Measurements from ENCODE around the gene TMEM14C. TPM values are rescaled to one million over a fixed set of nuclear protein-coding genes. Genes with fewer than 3 reads are reported as not detected.
"Not testable (repeated sequence)": the region's sequence is repeated elsewhere in the genome, so short reads cannot be mapped to it uniquely, and the experiment has no call there.

The TMEM14C gene
- total RNA-seq, 4 donors from 2014 or later: 42.8 to 125 (median 69.2) TPM

GRCh38 chr6:10730254-10730653 is 7.4 kb downstream of the TMEM14C start:
- H3K36me3 ChIP-seq: peaks cover 5 to 86% (median 7%) of the 10 kb centered on the region in 3 donors
- no peaks in the 10 kb centered on the region for H3K27me3 ChIP-seq
- no peaks in the 10 kb centered on the region for H3K9me3 ChIP-seq
- intact Hi-C loops (cut with DNase I): no loop called here
- TF ChIP-seq CTCF (IDR thresholded peaks at IDR 0.05) (no peak), POLR2A (IDR thresholded peaks at IDR 0.05) (no peak)
- no peak for DNase-seq
- no peak overlapping the region for H3K27ac ChIP-seq
- peaks cover 0 to 19% (median 4%) of the 10 kb centered on the region in 3 donors for H3K4me1 ChIP-seq
- WGBS, 2 donors: 70 to 79% methylated on average over 3 of the region's 3 CpGs
- H3K4me3 ChIP-seq: no peak overlapping the region

DNA sequence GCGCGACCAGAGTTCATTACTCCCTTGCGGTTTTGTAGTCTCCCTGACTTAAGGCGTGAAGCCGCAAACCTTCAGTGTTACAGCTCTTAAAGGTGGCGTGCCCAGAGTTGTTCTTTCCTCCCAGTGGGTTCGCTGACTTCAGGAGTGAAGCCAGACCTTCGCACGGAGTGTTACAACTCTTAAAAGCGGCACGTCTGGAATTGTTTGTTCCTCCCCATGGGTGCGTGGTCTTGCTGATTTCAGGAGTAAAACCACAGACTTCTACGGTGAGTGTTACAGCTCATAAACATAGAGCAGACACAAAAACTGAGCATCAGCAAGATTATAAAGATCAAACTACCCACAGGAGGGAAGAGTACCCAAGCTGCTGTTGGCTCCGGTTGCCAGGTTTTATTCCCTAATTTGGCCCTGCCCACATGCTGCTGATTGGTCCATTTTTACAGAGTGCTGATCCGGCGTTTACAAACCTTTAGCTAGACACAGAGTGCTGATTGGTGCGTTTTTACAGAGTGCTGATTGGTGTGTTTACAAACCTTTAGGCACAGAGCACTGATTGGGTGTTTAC is 10.4 kb downstream of the TMEM14C start:
- whole genome bisulfite sequencing, 2 donors: 89 to 90% methylated on average over 16 to 17 of the region's 17 CpGs
- H3K4me3 ChIP-seq: no peak overlapping the region
- H3K27ac ChIP-seq: no peak overlapping the region
- DNase-seq: no peak
- TF ChIP-seq CTCF (IDR thresholded peaks at IDR 0.05): no peak
- no peak for TF ChIP-seq POLR2A (IDR thresholded peaks at IDR 0.05)
- H3K27me3 ChIP-seq: no peaks in the 10 kb centered on the region
- H3K36me3 ChIP-seq: peaks cover 5 to 57% (median 7%) of the 10 kb centered on the region in 3 donors
- no peaks in the 10 kb centered on the region for H3K9me3 ChIP-seq
- intact Hi-C loops (cut with DNase I): no loop called here
- peaks cover 0 to 7% (median 0%) of the 10 kb centered on the region in 3 donors for H3K4me1 ChIP-seq

DNA sequence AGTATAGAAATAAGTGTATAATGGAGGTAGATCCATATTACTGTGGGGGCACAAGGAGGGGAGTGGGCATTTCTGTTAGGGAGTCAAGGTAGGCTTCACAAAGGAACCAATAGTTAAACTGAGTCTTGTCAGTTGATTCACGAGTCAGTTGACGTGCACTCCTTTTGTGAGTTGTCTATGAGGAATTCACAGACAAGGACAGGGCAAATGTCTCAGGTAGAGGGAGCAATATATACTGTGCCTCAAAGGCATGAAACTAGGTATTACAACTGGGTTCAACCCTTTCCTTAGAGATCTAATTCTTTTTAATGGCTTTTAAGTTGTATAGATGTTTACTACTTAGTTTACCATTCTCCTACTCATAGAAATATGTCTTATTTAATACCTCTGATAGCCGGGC is 11.0 kb downstream of the TMEM14C start:
- WGBS, 2 donors: 94 to 98% methylated on average over 3 of the region's 3 CpGs
- Histone ChIP-seq H3K27ac (no peak overlapping the region), H3K4me3 (no peak overlapping the region), H3K9me3 (no peaks in the 10 kb centered on the region), H3K27me3 (no peaks in the 10 kb centered on the region), H3K36me3 (peaks cover 5 to 50% (median 7%) of the 10 kb centered on the region in 3 donors), H3K4me1 (peaks cover 0 to 7% (median 0%) of the 10 kb centered on the region in 3 donors)
- intact Hi-C loops (cut with DNase I): no loop called here
- TF ChIP-seq POLR2A (IDR thresholded peaks at IDR 0.05): no peak
- TF ChIP-seq CTCF (IDR thresholded peaks at IDR 0.05): no peak
- no peak for DNase-seq

DNA sequence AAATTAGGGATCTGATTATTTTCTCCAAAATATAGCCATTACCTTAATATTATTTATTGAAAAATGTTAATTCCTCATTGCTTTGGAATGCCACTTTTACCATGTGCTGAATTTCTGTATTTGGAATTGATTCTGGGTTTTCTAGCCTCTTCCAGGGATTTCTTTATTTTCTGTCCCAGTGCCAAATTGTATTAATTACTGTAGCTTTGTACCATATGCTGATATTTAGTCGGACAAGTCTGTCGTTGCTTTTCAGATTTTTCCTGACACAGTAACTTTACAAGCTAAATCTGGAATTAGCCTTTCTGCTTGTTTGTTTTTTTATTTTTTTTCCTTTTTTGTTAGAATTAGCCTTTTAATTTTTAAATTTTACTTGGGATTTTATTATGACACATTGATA is 13.9 kb downstream of the TMEM14C start:
- Histone ChIP-seq H3K4me1 (peaks cover 0 to 7% (median 0%) of the 10 kb centered on the region in 3 donors), H3K9me3 (no peaks in the 10 kb centered on the region), H3K27ac (no peak overlapping the region), H3K27me3 (no peaks in the 10 kb centered on the region), H3K4me3 (no peak overlapping the region), H3K36me3 (peaks cover 5 to 25% (median 7%) of the 10 kb centered on the region in 3 donors)
- TF ChIP-seq POLR2A (IDR thresholded peaks at IDR 0.05): no peak
- no peak for TF ChIP-seq CTCF (IDR thresholded peaks at IDR 0.05)
- intact Hi-C loops (cut with DNase I): no loop called here
- no peak for DNase-seq
- 64 to 80% methylated on average over 2 of the region's 2 CpGs for WGBS, 2 donors

GRCh38 chr6:10740061-10740460 is 17.2 kb downstream of the TMEM14C start:
- no peaks in the 10 kb centered on the region for H3K27me3 ChIP-seq
- DNase-seq: no peak
- H3K4me1 ChIP-seq: no peaks in the 10 kb centered on the region
- no peak overlapping the region for H3K4me3 ChIP-seq
- peaks cover 0 to 15% (median 0%) of the 10 kb centered on the region in 3 donors for H3K36me3 ChIP-seq
- H3K27ac ChIP-seq: no peak overlapping the region
- intact Hi-C loops (cut with DNase I): no loop called here
- no peak for TF ChIP-seq CTCF (IDR thresholded peaks at IDR 0.05)
- no peak for TF ChIP-seq POLR2A (IDR thresholded peaks at IDR 0.05)
- H3K9me3 ChIP-seq: no peaks in the 10 kb centered on the region

DNA sequence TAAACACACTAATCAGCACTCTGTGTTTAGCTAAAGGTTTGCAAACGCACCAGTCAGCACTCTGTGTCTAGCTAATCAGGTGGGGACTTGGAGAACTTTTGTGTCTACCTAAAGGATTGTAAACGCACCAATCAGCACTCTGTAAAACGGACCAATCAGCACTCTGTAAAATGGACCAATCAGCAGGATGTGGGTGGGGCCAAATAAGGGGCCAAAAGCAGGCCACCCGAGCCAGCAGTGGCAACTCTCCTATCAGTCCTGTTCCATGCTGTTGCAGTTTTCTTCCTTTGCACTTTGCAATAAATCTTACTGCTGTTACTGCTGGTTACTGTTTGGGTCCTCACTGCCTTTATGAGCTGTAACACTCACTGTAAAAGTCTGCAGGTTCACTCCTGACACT is 18.8 kb downstream of the TMEM14C start:
- H3K27ac ChIP-seq; H3K9me3 ChIP-seq; DNase-seq; H3K4me1 ChIP-seq; H3K4me3 ChIP-seq; intact Hi-C loops (cut with DNase I); H3K27me3 ChIP-seq: not testable (repeated sequence)
- WGBS, 2 donors: 70 to 96% methylated on average over 3 to 4 of the region's 4 CpGs
- H3K36me3 ChIP-seq: peaks cover 0 to 15% (median 0%) of the 10 kb centered on the region in 3 donors
